SK-N-SH (cell line): Measurements from ENCODE around the gene TPP1. TPM values are rescaled to one million over a fixed set of nuclear protein-coding genes. Genes with fewer than 3 reads are reported as not detected.

ENCODE experiments used
- CTCF ChIA-PET: fragments of 300-600, 350-600 bp; formaldehyde crosslinking; extraction: SDS; loops from one replicate; lab custom pipeline; 2021; lab: Yijun Ruan, JAX
- POLR2A ChIA-PET: fragments of 350-600 bp; sonication (Branson Sonifier 250); formaldehyde crosslinking; extraction: SDS; loops from one replicate; lab custom pipeline; 2020; ENCODE audit warnings: antibody characterized with exemption, inconsistent platforms; lab: Yijun Ruan, JAX
- DNase-seq: peaks from one replicate; pipeline ENCODE4 v3.0.0; 2012
- H2AFZ ChIP-seq: fragments of 200-600 bp; sonication (generic); 2 replicates; pipeline ENCODE4 v1.8.1; 2016; ENCODE audit warnings: antibody characterized with exemption, mild to moderate bottlenecking, low read depth
- H3F3A ChIP-seq: fragments of 200-600 bp; sonication (generic); replicated peaks from 2 replicates; pipeline ENCODE3; 2016; ENCODE audit warnings: antibody characterized with exemption, mild to moderate bottlenecking; ENCODE audit not compliant: insufficient read depth
- H3K27ac ChIP-seq, 2 experiments: fragments of 200-500 bp in 1 of 2; fragments of 200-600 bp in 1 of 2; sonication (Bioruptor generic) in 1 of 2; sonication (generic), shearing (Covaris generic) in 1 of 2; 2 replicates each; pipeline versions ENCODE4 v1.5.1 to v1.6.1; 2014 to 2016; ENCODE audit warnings: low read depth in 2 of 2, inconsistent platforms in 1 of 2, low read length in 1 of 2, mild to moderate bottlenecking in 1 of 2, mixed read lengths in 1 of 2
- H3K27me3 ChIP-seq: fragments of 200-600 bp; sonication (generic), shearing (Covaris generic); 2 replicates; pipeline ENCODE4 v1.6.1; 2016; ENCODE audit warnings: mixed run types; ENCODE audit not compliant: insufficient read depth
- H3K36me3 ChIP-seq, 2 experiments: fragments of 200-500 bp in 1 of 2; fragments of 200-600 bp in 1 of 2; sonication (Bioruptor generic) in 1 of 2; sonication (generic) in 1 of 2; replicated peaks in 1 of 2; 2 replicates each; pipeline versions ENCODE3 to v1.5.1; 2014 to 2016; ENCODE audit warnings: low read length in 1 of 2, mild to moderate bottlenecking in 1 of 2; ENCODE audit not compliant: insufficient read depth in 2 of 2, control insufficient read depth in 1 of 2
- H3K4me1 ChIP-seq, 2 experiments: fragments of 200-500 bp in 1 of 2; fragments of 200-600 bp in 1 of 2; sonication (Bioruptor generic) in 1 of 2; sonication (generic), shearing (Covaris generic) in 1 of 2; 2 replicates each; pipeline versions ENCODE4 v1.5.1 to v1.6.1; 2014 to 2016; ENCODE audit warnings: low read depth in 1 of 2, low read length in 1 of 2, mixed run types in 1 of 2; ENCODE audit not compliant: insufficient read depth in 2 of 2, control insufficient read depth in 1 of 2
- H3K4me2 ChIP-seq: fragments of 200-600 bp; sonication (generic), shearing (Covaris generic); 2 replicates; pipeline ENCODE4 v1.6.1; 2017; ENCODE audit warnings: mixed run types
- H3K4me3 ChIP-seq, 2 experiments: fragments of 200-500 bp in 1 of 2; fragments of 200-600 bp in 1 of 2; sonication (Bioruptor generic) in 1 of 2; sonication (generic), shearing (Covaris generic) in 1 of 2; 2 replicates each; pipeline versions ENCODE4 v1.5.1 to v1.8.1; 2014 to 2016; ENCODE audit warnings: low read depth in 2 of 2, inconsistent platforms in 1 of 2, low read length in 1 of 2, mild to moderate bottlenecking in 1 of 2, mixed read lengths in 1 of 2, moderate library complexity in 1 of 2
- H3K79me2 ChIP-seq: fragments of 200-600 bp; sonication (generic); 2 replicates; pipeline ENCODE4 v1.8.1; 2017; ENCODE audit warnings: mild to moderate bottlenecking; ENCODE audit not compliant: insufficient read depth
- H3K9ac ChIP-seq: fragments of 200-600 bp; sonication (generic); 2 replicates; pipeline ENCODE4 v1.6.1; 2017; ENCODE audit warnings: mixed run types
- H3K9me2 ChIP-seq: fragments of 200-600 bp; sonication (generic); 2 replicates; pipeline ENCODE4 v1.6.1; 2017; ENCODE audit warnings: mixed run types
- H3K9me3 ChIP-seq: fragments of 200-600 bp; sonication (generic); 2 replicates; pipeline ENCODE4 v1.6.1; 2017; ENCODE audit warnings: mixed run types, mild to moderate bottlenecking, moderate library complexity
- H4K20me1 ChIP-seq: fragments of 200-600 bp; sonication (generic); 2 replicates; pipeline ENCODE4 v1.6.1; 2017; ENCODE audit warnings: mild to moderate bottlenecking, mixed run types; ENCODE audit not compliant: insufficient read depth
- EZH2phosphoT487 ChIP-seq: fragments of 200-600 bp; sonication (generic); IDR thresholded peaks from 2 replicates; pipeline ENCODE4 v1.6.1; 2017; ENCODE audit warnings: low read depth, mixed run types, mild to moderate bottlenecking, antibody characterized with exemption, moderate library complexity, borderline replicate concordance
- GABPA ChIP-seq: IDR thresholded peaks from 2 replicates; pipeline ENCODE4 v1.4.0; 2012; ENCODE audit warnings: low read depth, mild to moderate bottlenecking
- GATA2 ChIP-seq: sonication (generic); formaldehyde crosslinking; IDR thresholded peaks from 2 replicates; pipeline ENCODE4 v1.5.0; 2020; ENCODE audit warnings: mild to moderate bottlenecking, missing genetic modification reagents
- MXI1 ChIP-seq: IDR thresholded peaks from 2 replicates; pipeline ENCODE4 v1.6.1; 2012; ENCODE audit warnings: mild to moderate bottlenecking, low read depth, low read length, improper control_type of control experiment
- RFX5 ChIP-seq: IDR thresholded peaks from 2 replicates; pipeline ENCODE4 v1.6.1; 2012; ENCODE audit warnings: mild to moderate bottlenecking, improper control_type of control experiment, low read length
- YY1 ChIP-seq: IDR thresholded peaks from 2 replicates; pipeline ENCODE4 v1.4.0; 2012; ENCODE audit warnings: low read depth, mild to moderate bottlenecking
- WGBS: methylation state at CpG from one replicate; pipeline ENCODE4 v1.1.6; 2017; ENCODE audit warnings: low lambda C conversion rate; 5-methylcytosine and 5-hydroxymethylcytosine counted together
- polyA plus RNA-seq, 3 experiments: library from polyadenylated mRNA; depleted of rRNA; stranded (reverse); fragments of >200 nt; gene quantifications; 2 replicates each; pipeline ENCODE4 v1.2.3, GENCODE V29; 2012
- TF ChIP-seq, protein P1 (sequence below): IDR thresholded peaks from 2 replicates; pipeline ENCODE4 v1.4.0; 2012; ENCODE audit warnings: low read depth, borderline replicate concordance
- TF ChIP-seq, protein P2 (sequence below): IDR thresholded peaks from 2 replicates; pipeline ENCODE4 v1.6.1; 2012; ENCODE audit warnings: mild to moderate bottlenecking, low read depth, low read length, moderate library complexity
- TF ChIP-seq, protein P3 (sequence below): IDR thresholded peaks from 2 replicates; pipeline ENCODE4; 2012
- TF ChIP-seq, protein P4 (sequence below): fragments of 150-350 bp; IDR thresholded peaks from 2 replicates; pipeline ENCODE4 v1.6.1; 2017; ENCODE audit warnings: antibody characterized with exemption, low read length, low read depth, borderline replicate concordance
- TF ChIP-seq, protein P5 (sequence below): IDR thresholded peaks from 2 replicates; pipeline ENCODE4 v1.4.0; 2012; ENCODE audit warnings: low read depth
- TF ChIP-seq, protein P6 (sequence below): fragments of 200-600 bp; sonication (generic); IDR thresholded peaks from 2 replicates; pipeline ENCODE4 v1.6.1; 2017; ENCODE audit warnings: antibody characterized with exemption, mild to moderate bottlenecking, moderate library complexity

Gene TPP1
- polyA plus RNA-seq, 1 of the 3 experiments (the other 2 are of a cell fraction): 105 TPM

DNA sequence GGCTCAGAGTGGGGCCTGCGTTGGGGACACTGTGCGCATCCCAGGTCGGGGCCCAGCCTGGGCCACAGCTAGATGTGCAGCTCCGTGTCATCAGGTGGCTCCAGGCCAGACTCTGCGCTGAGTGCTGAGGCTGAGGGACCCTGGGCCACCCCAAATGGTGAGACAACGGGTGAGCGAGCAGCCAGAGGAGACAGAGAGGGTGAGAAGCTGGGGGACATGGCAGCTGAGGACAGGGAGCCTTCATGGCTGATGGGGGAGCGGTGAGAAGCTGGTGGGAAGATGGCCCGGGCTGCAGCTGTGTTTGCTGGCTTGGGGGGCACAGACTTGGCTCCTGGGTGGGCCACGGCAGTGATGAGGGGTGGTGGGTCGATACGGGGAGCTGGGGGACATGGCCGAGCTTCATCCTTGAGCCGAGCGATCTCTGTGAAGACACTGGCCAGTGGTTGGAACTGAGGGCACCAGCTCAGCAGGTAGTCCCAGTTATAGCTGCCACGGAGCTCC lies 2.5 kb upstream of the TPP1 start (continued):
- TF ChIP-seq, protein P1, sequence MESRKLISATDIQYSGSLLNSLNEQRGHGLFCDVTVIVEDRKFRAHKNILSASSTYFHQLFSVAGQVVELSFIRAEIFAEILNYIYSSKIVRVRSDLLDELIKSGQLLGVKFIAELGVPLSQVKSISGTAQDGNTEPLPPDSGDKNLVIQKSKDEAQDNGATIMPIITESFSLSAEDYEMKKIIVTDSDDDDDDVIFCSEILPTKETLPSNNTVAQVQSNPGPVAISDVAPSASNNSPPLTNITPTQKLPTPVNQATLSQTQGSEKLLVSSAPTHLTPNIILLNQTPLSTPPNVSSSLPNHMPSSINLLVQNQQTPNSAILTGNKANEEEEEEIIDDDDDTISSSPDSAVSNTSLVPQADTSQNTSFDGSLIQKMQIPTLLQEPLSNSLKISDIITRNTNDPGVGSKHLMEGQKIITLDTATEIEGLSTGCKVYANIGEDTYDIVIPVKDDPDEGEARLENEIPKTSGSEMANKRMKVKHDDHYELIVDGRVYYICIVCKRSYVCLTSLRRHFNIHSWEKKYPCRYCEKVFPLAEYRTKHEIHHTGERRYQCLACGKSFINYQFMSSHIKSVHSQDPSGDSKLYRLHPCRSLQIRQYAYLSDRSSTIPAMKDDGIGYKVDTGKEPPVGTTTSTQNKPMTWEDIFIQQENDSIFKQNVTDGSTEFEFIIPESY: no peak
- TF ChIP-seq, protein P2, sequence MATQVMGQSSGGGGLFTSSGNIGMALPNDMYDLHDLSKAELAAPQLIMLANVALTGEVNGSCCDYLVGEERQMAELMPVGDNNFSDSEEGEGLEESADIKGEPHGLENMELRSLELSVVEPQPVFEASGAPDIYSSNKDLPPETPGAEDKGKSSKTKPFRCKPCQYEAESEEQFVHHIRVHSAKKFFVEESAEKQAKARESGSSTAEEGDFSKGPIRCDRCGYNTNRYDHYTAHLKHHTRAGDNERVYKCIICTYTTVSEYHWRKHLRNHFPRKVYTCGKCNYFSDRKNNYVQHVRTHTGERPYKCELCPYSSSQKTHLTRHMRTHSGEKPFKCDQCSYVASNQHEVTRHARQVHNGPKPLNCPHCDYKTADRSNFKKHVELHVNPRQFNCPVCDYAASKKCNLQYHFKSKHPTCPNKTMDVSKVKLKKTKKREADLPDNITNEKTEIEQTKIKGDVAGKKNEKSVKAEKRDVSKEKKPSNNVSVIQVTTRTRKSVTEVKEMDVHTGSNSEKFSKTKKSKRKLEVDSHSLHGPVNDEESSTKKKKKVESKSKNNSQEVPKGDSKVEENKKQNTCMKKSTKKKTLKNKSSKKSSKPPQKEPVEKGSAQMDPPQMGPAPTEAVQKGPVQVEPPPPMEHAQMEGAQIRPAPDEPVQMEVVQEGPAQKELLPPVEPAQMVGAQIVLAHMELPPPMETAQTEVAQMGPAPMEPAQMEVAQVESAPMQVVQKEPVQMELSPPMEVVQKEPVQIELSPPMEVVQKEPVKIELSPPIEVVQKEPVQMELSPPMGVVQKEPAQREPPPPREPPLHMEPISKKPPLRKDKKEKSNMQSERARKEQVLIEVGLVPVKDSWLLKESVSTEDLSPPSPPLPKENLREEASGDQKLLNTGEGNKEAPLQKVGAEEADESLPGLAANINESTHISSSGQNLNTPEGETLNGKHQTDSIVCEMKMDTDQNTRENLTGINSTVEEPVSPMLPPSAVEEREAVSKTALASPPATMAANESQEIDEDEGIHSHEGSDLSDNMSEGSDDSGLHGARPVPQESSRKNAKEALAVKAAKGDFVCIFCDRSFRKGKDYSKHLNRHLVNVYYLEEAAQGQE: no peak
- no peak for TF ChIP-seq MXI1

DNA sequence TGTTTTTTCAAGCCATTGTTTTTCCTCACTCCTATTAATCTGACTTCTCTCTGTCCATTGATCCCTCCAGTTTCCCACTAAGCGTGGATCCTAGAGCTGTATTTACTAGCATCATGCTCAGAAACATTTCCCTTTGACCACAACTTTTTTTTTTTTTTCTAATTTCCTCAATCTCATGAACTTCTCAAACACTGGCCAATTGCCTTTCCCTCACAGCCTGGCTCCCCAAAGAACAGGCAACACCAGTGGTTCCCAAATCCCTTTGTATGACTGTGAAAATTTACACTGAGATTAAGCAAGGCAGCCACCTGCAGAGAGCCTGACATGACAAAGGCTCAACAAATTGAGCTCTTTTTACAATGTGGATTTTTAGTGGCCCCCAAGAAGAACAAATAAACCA lies 1.4 kb upstream of the TPP1 start:
- CTCF ChIA-PET: interaction anchor here (0.8 to 2.4 kb wide), 10 partner anchors 8 to 89 kb away, joined by 3 to 10 read pairs (median 3); partner anchors contain the start of gene TAF10
- Histone ChIP-seq H3K9ac (no peak overlapping the region), H3K27ac (no peak overlapping the region), H3K4me3 (no peak overlapping the region), H4K20me1 (no peaks in the 10 kb centered on the region), H3K9me3 (no peaks in the 10 kb centered on the region), H3K4me2 (no peak overlapping the region), H3K79me2 (peaks cover 15% of the 10 kb centered on the region; the same call in 1 of the 2 replicates), H3K4me1 (peaks cover 7 to 9% of the 10 kb centered on the region in 2 experiments; a peak in 3 of 4 replicates), H3K36me3 (peaks cover 0 to 9% of the 10 kb centered on the region in 2 experiments), H3F3A (peaks cover 3% of the 10 kb centered on the region), H2AFZ (no peak overlapping the region), H3K9me2 (no peaks in the 10 kb centered on the region), H3K27me3 (no peaks in the 10 kb centered on the region)
- POLR2A ChIA-PET: interaction anchor here (1.5 to 4.5 kb wide), 2 partner anchors 9 to 26 kb away, joined by 11 to 29 read pairs; partner anchors contain the start of gene TAF10
- DNase-seq: no peak
- 96% methylated on average over 1 of the region's 1 CpG for WGBS
- TF ChIP-seq GABPA: no peak
- no peak for TF ChIP-seq GATA2 (CRISPR knock-in tag)
- TF ChIP-seq, protein P3, sequence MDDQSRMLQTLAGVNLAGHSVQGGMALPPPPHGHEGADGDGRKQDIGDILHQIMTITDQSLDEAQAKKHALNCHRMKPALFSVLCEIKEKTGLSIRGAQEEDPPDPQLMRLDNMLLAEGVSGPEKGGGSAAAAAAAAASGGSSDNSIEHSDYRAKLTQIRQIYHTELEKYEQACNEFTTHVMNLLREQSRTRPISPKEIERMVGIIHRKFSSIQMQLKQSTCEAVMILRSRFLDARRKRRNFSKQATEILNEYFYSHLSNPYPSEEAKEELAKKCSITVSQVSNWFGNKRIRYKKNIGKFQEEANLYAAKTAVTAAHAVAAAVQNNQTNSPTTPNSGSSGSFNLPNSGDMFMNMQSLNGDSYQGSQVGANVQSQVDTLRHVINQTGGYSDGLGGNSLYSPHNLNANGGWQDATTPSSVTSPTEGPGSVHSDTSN: no peak
- TF ChIP-seq RFX5: no peak
- TF ChIP-seq, protein P2: no peak
- TF ChIP-seq, protein P4, sequence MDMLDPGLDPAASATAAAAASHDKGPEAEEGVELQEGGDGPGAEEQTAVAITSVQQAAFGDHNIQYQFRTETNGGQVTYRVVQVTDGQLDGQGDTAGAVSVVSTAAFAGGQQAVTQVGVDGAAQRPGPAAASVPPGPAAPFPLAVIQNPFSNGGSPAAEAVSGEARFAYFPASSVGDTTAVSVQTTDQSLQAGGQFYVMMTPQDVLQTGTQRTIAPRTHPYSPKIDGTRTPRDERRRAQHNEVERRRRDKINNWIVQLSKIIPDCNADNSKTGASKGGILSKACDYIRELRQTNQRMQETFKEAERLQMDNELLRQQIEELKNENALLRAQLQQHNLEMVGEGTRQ: no peak
- TF ChIP-seq, protein P1: no peak
- TF ChIP-seq EZH2phosphoT487: no peak
- TF ChIP-seq YY1: no peak
- TF ChIP-seq, protein P5, sequence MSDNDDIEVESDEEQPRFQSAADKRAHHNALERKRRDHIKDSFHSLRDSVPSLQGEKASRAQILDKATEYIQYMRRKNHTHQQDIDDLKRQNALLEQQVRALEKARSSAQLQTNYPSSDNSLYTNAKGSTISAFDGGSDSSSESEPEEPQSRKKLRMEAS: no peak
- TF ChIP-seq, protein P6, sequence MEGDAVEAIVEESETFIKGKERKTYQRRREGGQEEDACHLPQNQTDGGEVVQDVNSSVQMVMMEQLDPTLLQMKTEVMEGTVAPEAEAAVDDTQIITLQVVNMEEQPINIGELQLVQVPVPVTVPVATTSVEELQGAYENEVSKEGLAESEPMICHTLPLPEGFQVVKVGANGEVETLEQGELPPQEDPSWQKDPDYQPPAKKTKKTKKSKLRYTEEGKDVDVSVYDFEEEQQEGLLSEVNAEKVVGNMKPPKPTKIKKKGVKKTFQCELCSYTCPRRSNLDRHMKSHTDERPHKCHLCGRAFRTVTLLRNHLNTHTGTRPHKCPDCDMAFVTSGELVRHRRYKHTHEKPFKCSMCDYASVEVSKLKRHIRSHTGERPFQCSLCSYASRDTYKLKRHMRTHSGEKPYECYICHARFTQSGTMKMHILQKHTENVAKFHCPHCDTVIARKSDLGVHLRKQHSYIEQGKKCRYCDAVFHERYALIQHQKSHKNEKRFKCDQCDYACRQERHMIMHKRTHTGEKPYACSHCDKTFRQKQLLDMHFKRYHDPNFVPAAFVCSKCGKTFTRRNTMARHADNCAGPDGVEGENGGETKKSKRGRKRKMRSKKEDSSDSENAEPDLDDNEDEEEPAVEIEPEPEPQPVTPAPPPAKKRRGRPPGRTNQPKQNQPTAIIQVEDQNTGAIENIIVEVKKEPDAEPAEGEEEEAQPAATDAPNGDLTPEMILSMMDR: no peak
